SK-N-SH (cell line): ENCODE data around the gene AGPAT3. TPM values are rescaled to one million over a fixed set of nuclear protein-coding genes. Genes with fewer than 3 reads are reported as not detected.

Source experiments
- CTCF ChIA-PET: fragments of 300-600, 350-600 bp; formaldehyde crosslinking; extraction: SDS; loops from one replicate; lab custom pipeline; 2021; lab: Yijun Ruan, JAX
- POLR2A ChIA-PET: fragments of 350-600 bp; sonication (Branson Sonifier 250); formaldehyde crosslinking; extraction: SDS; loops from one replicate; lab custom pipeline; 2020; ENCODE audit warnings: antibody characterized with exemption, inconsistent platforms; lab: Yijun Ruan, JAX
- DNase-seq: peaks from one replicate; pipeline ENCODE4 v3.0.0; 2012
- H2AFZ ChIP-seq: fragments of 200-600 bp; sonication (generic); 2 replicates; pipeline ENCODE4 v1.8.1; 2016; ENCODE audit warnings: antibody characterized with exemption, mild to moderate bottlenecking, low read depth
- H3F3A ChIP-seq: fragments of 200-600 bp; sonication (generic); replicated peaks from 2 replicates; pipeline ENCODE3; 2016; ENCODE audit warnings: antibody characterized with exemption, mild to moderate bottlenecking; ENCODE audit not compliant: insufficient read depth
- H3K27ac ChIP-seq, 2 experiments: fragments of 200-500 bp in 1 of 2; fragments of 200-600 bp in 1 of 2; sonication (Bioruptor generic) in 1 of 2; sonication (generic), shearing (Covaris generic) in 1 of 2; 2 replicates each; pipeline versions ENCODE4 v1.5.1 to v1.6.1; 2014 to 2016; ENCODE audit warnings: low read depth in 2 of 2, inconsistent platforms in 1 of 2, low read length in 1 of 2, mild to moderate bottlenecking in 1 of 2, mixed read lengths in 1 of 2
- H3K27me3 ChIP-seq: fragments of 200-600 bp; sonication (generic), shearing (Covaris generic); 2 replicates; pipeline ENCODE4 v1.6.1; 2016; ENCODE audit warnings: mixed run types; ENCODE audit not compliant: insufficient read depth
- H3K36me3 ChIP-seq, 2 experiments: fragments of 200-500 bp in 1 of 2; fragments of 200-600 bp in 1 of 2; sonication (Bioruptor generic) in 1 of 2; sonication (generic) in 1 of 2; replicated peaks in 1 of 2; 2 replicates each; pipeline versions ENCODE3 to v1.5.1; 2014 to 2016; ENCODE audit warnings: low read length in 1 of 2, mild to moderate bottlenecking in 1 of 2; ENCODE audit not compliant: insufficient read depth in 2 of 2, control insufficient read depth in 1 of 2
- H3K4me1 ChIP-seq, 2 experiments: fragments of 200-500 bp in 1 of 2; fragments of 200-600 bp in 1 of 2; sonication (Bioruptor generic) in 1 of 2; sonication (generic), shearing (Covaris generic) in 1 of 2; 2 replicates each; pipeline versions ENCODE4 v1.5.1 to v1.6.1; 2014 to 2016; ENCODE audit warnings: low read depth in 1 of 2, low read length in 1 of 2, mixed run types in 1 of 2; ENCODE audit not compliant: insufficient read depth in 2 of 2, control insufficient read depth in 1 of 2
- H3K4me2 ChIP-seq: fragments of 200-600 bp; sonication (generic), shearing (Covaris generic); 2 replicates; pipeline ENCODE4 v1.6.1; 2017; ENCODE audit warnings: mixed run types
- H3K4me3 ChIP-seq, 2 experiments: fragments of 200-500 bp in 1 of 2; fragments of 200-600 bp in 1 of 2; sonication (Bioruptor generic) in 1 of 2; sonication (generic), shearing (Covaris generic) in 1 of 2; 2 replicates each; pipeline versions ENCODE4 v1.5.1 to v1.8.1; 2014 to 2016; ENCODE audit warnings: low read depth in 2 of 2, inconsistent platforms in 1 of 2, low read length in 1 of 2, mild to moderate bottlenecking in 1 of 2, mixed read lengths in 1 of 2, moderate library complexity in 1 of 2
- H3K79me2 ChIP-seq: fragments of 200-600 bp; sonication (generic); 2 replicates; pipeline ENCODE4 v1.8.1; 2017; ENCODE audit warnings: mild to moderate bottlenecking; ENCODE audit not compliant: insufficient read depth
- H3K9ac ChIP-seq: fragments of 200-600 bp; sonication (generic); 2 replicates; pipeline ENCODE4 v1.6.1; 2017; ENCODE audit warnings: mixed run types
- H3K9me2 ChIP-seq: fragments of 200-600 bp; sonication (generic); 2 replicates; pipeline ENCODE4 v1.6.1; 2017; ENCODE audit warnings: mixed run types
- H3K9me3 ChIP-seq: fragments of 200-600 bp; sonication (generic); 2 replicates; pipeline ENCODE4 v1.6.1; 2017; ENCODE audit warnings: mixed run types, mild to moderate bottlenecking, moderate library complexity
- H4K20me1 ChIP-seq: fragments of 200-600 bp; sonication (generic); 2 replicates; pipeline ENCODE4 v1.6.1; 2017; ENCODE audit warnings: mild to moderate bottlenecking, mixed run types; ENCODE audit not compliant: insufficient read depth
- CHD2 ChIP-seq: fragments of 150-350 bp; IDR thresholded peaks from 2 replicates; pipeline ENCODE4 v1.6.1; 2018; ENCODE audit warnings: low read length; ENCODE audit not compliant: partially characterized antibody
- EZH2phosphoT487 ChIP-seq: fragments of 200-600 bp; sonication (generic); IDR thresholded peaks from 2 replicates; pipeline ENCODE4 v1.6.1; 2017; ENCODE audit warnings: low read depth, mixed run types, mild to moderate bottlenecking, antibody characterized with exemption, moderate library complexity, borderline replicate concordance
- FOSL2 ChIP-seq: IDR thresholded peaks from 2 replicates; pipeline ENCODE4 v1.4.0; 2012; ENCODE audit warnings: low read depth, mild to moderate bottlenecking, moderate library complexity, borderline replicate concordance
- FOXM1 ChIP-seq: IDR thresholded peaks from 2 replicates; pipeline ENCODE4 v1.4.0; 2012; ENCODE audit warnings: low read depth, mild to moderate bottlenecking
- GATA2 ChIP-seq: sonication (generic); formaldehyde crosslinking; IDR thresholded peaks from 2 replicates; pipeline ENCODE4 v1.5.0; 2020; ENCODE audit warnings: mild to moderate bottlenecking, missing genetic modification reagents
- JUND ChIP-seq: IDR thresholded peaks from 2 replicates; pipeline ENCODE4 v1.4.0; 2012
- MEF2A ChIP-seq: IDR thresholded peaks from 2 replicates; pipeline ENCODE4 v1.4.0; 2012; ENCODE audit warnings: low read depth, borderline replicate concordance
- NFIC ChIP-seq: IDR thresholded peaks from 2 replicates; pipeline ENCODE4 v1.4.0; 2012; ENCODE audit warnings: borderline replicate concordance
- NRF1 ChIP-seq: IDR thresholded peaks from 2 replicates; pipeline ENCODE4 v1.6.1; 2012; ENCODE audit warnings: low read depth, mild to moderate bottlenecking, low read length
- POLR2AphosphoS5 ChIP-seq: IDR thresholded peaks from 2 replicates; pipeline ENCODE4 v1.6.1; 2012; ENCODE audit warnings: low read depth, low read length
- RAD21 ChIP-seq: IDR thresholded peaks from 2 replicates; pipeline ENCODE4 v1.6.1; 2012; ENCODE audit warnings: mild to moderate bottlenecking, low read length
- RFX5 ChIP-seq: IDR thresholded peaks from 2 replicates; pipeline ENCODE4 v1.6.1; 2012; ENCODE audit warnings: mild to moderate bottlenecking, improper control_type of control experiment, low read length
- TAF1 ChIP-seq: IDR thresholded peaks from 2 replicates; pipeline ENCODE4 v1.6.1; 2012; ENCODE audit warnings: low read depth, mild to moderate bottlenecking, low read length, moderate library complexity, borderline replicate concordance
- WGBS: methylation state at CpG from one replicate; pipeline ENCODE4 v1.1.6; 2017; ENCODE audit warnings: low lambda C conversion rate; 5-methylcytosine and 5-hydroxymethylcytosine counted together
- polyA plus RNA-seq, 3 experiments: library from polyadenylated mRNA; depleted of rRNA; stranded (reverse); fragments of >200 nt; gene quantifications; 2 replicates each; pipeline ENCODE4 v1.2.3, GENCODE V29; 2012
- TF ChIP-seq, protein P1 (sequence below): IDR thresholded peaks from 2 replicates; pipeline ENCODE4 v1.4.0; 2012; ENCODE audit warnings: low read depth, borderline replicate concordance
- TF ChIP-seq, protein P2 (sequence below): IDR thresholded peaks from 2 replicates; pipeline ENCODE4 v1.6.1; 2012; ENCODE audit warnings: mild to moderate bottlenecking, low read depth, low read length, moderate library complexity
- TF ChIP-seq, protein P3 (sequence below): IDR thresholded peaks from 2 replicates; pipeline ENCODE4 v1.4.0; 2012; ENCODE audit warnings: low read depth
- TF ChIP-seq, protein P4 (sequence below): fragments of 150-350 bp; IDR thresholded peaks from 2 replicates; pipeline ENCODE4 v1.6.1; 2017; ENCODE audit warnings: antibody characterized with exemption, low read length, low read depth, borderline replicate concordance
- TF ChIP-seq, protein P5 (sequence below): fragments of 200-600 bp; sonication (generic); IDR thresholded peaks from 2 replicates; pipeline ENCODE4 v1.6.1; 2017; ENCODE audit warnings: antibody characterized with exemption, mild to moderate bottlenecking, moderate library complexity

AGPAT3 gene
- polyA plus RNA-seq, 1 of the 3 experiments (the other 2 are of a cell fraction), result 35.3 TPM

DNA sequence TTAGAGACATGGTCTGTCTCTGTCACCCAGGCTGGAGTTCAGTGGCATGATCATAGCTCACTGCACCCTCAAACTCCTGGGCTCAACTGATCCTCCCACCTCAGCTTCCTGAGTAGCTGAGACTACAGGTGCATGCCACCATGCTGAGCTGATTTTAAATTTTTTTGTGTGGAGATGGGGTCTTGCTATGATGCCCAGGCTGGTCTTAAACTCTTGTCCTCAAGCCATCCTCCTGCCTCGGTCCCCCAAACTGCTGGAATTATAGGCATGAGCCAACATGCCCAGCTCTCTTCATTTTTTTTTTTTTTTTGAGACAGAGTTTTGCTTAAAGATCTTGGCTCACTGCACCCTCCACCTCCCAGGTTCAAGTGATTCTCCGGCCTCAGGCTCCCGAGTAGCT lies 24.8 kb upstream of the AGPAT3 start:
- H3K27ac ChIP-seq, result no peak overlapping the region
- no peaks in the 10 kb centered on the region for H3K79me2 ChIP-seq
- peaks cover 11% of the 10 kb centered on the region; the same call in 1 of the 2 replicates for H3K27me3 ChIP-seq
- no peak overlapping the region for H3K4me3 ChIP-seq
- CTCF ChIA-PET, result interaction anchor here (1.0 kb wide), 1 partner anchor 135 kb away, joined by 4 read pairs; no protein-coding TSS in a partner anchor
- H3K9me3 ChIP-seq, result no peaks in the 10 kb centered on the region
- DNase-seq, result no peak
- no peak overlapping the region for H3K4me2 ChIP-seq
- H2AFZ ChIP-seq, result no peak overlapping the region
- H3F3A ChIP-seq, result no peaks in the 10 kb centered on the region
- no peak overlapping the region for H3K9ac ChIP-seq
- no peaks in the 10 kb centered on the region for H4K20me1 ChIP-seq
- WGBS, result 92% methylated on average over 3 of the region's 3 CpGs
- no peaks in the 10 kb centered on the region for H3K9me2 ChIP-seq
- POLR2A ChIA-PET, result no interaction called here
- H3K36me3 ChIP-seq, result no peaks in the 10 kb centered on the region
- no peak for TF ChIP-seq RAD21
- TF ChIP-seq, protein P1, sequence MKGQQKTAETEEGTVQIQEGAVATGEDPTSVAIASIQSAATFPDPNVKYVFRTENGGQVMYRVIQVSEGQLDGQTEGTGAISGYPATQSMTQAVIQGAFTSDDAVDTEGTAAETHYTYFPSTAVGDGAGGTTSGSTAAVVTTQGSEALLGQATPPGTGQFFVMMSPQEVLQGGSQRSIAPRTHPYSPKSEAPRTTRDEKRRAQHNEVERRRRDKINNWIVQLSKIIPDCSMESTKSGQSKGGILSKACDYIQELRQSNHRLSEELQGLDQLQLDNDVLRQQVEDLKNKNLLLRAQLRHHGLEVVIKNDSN, result no peak
- no peak for TF ChIP-seq RFX5
- TF ChIP-seq, protein P2, sequence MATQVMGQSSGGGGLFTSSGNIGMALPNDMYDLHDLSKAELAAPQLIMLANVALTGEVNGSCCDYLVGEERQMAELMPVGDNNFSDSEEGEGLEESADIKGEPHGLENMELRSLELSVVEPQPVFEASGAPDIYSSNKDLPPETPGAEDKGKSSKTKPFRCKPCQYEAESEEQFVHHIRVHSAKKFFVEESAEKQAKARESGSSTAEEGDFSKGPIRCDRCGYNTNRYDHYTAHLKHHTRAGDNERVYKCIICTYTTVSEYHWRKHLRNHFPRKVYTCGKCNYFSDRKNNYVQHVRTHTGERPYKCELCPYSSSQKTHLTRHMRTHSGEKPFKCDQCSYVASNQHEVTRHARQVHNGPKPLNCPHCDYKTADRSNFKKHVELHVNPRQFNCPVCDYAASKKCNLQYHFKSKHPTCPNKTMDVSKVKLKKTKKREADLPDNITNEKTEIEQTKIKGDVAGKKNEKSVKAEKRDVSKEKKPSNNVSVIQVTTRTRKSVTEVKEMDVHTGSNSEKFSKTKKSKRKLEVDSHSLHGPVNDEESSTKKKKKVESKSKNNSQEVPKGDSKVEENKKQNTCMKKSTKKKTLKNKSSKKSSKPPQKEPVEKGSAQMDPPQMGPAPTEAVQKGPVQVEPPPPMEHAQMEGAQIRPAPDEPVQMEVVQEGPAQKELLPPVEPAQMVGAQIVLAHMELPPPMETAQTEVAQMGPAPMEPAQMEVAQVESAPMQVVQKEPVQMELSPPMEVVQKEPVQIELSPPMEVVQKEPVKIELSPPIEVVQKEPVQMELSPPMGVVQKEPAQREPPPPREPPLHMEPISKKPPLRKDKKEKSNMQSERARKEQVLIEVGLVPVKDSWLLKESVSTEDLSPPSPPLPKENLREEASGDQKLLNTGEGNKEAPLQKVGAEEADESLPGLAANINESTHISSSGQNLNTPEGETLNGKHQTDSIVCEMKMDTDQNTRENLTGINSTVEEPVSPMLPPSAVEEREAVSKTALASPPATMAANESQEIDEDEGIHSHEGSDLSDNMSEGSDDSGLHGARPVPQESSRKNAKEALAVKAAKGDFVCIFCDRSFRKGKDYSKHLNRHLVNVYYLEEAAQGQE, result no peak
- no peak for TF ChIP-seq POLR2AphosphoS5
- TF ChIP-seq FOSL2, result no peak
- TF ChIP-seq, protein P3, sequence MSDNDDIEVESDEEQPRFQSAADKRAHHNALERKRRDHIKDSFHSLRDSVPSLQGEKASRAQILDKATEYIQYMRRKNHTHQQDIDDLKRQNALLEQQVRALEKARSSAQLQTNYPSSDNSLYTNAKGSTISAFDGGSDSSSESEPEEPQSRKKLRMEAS, result no peak
- TF ChIP-seq, protein P4, sequence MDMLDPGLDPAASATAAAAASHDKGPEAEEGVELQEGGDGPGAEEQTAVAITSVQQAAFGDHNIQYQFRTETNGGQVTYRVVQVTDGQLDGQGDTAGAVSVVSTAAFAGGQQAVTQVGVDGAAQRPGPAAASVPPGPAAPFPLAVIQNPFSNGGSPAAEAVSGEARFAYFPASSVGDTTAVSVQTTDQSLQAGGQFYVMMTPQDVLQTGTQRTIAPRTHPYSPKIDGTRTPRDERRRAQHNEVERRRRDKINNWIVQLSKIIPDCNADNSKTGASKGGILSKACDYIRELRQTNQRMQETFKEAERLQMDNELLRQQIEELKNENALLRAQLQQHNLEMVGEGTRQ, result no peak
- TF ChIP-seq CHD2, result no peak
- no peak for TF ChIP-seq TAF1
- TF ChIP-seq NRF1, result no peak
- no peak for TF ChIP-seq MEF2A
- TF ChIP-seq JUND, result no peak
- TF ChIP-seq FOXM1, result no peak
- no peak for TF ChIP-seq GATA2
- no peak for TF ChIP-seq EZH2phosphoT487
- TF ChIP-seq, protein P5, sequence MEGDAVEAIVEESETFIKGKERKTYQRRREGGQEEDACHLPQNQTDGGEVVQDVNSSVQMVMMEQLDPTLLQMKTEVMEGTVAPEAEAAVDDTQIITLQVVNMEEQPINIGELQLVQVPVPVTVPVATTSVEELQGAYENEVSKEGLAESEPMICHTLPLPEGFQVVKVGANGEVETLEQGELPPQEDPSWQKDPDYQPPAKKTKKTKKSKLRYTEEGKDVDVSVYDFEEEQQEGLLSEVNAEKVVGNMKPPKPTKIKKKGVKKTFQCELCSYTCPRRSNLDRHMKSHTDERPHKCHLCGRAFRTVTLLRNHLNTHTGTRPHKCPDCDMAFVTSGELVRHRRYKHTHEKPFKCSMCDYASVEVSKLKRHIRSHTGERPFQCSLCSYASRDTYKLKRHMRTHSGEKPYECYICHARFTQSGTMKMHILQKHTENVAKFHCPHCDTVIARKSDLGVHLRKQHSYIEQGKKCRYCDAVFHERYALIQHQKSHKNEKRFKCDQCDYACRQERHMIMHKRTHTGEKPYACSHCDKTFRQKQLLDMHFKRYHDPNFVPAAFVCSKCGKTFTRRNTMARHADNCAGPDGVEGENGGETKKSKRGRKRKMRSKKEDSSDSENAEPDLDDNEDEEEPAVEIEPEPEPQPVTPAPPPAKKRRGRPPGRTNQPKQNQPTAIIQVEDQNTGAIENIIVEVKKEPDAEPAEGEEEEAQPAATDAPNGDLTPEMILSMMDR, result no peak
- no peak for TF ChIP-seq NFIC
- H3K4me1 ChIP-seq, result no peaks in the 10 kb centered on the region
